ENCODE measurements around the gene LDLRAD3. TPM values are rescaled to one million over a fixed set of nuclear protein-coding genes. Genes with fewer than 3 reads are reported as not detected.

Gene LDLRAD3
- polyA plus RNA-seq, 3 donors = 7.3 to 14.1 (median 10.4) TPM

DNA sequence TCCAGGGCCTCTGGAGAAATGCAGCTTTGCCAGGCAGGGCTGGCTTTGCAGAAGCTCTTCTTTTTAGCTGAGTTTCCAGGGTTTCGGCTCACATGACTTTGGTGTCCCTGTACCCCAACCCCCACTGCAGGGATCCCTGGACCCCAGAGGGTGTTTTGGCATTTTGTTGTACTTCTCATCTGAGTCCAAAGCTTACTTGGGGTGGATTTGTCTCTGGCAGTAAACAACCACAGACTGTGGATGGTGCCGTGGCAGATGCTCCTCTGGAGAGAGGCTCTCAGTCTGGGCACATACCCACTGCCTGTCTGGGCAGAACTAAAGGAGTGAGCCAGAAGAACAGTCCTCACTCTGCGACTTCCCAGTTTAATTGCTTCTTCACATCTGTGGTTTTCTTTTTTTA lies 295.8 kb downstream of the LDLRAD3 start:
- no peak overlapping the region for H3K27ac Mint-ChIP-seq
- Histone ChIP-seq H3K4me3 (replicated peaks in 1 of 3; ENCODE audit: low read depth in 2 of 3, low read length in 3 of 3) (no peak overlapping the region), H4K20me1 (ENCODE audit: insufficient read depth, low read length) (no peaks in the 10 kb centered on the region), H3K27me3 (ENCODE audit: control insufficient read depth in 2 of 2, insufficient read depth in 2 of 2, low read length in 2 of 2) (no peaks in the 10 kb centered on the region), H3K79me2 (ENCODE audit: insufficient read depth, low read length) (no peaks in the 10 kb centered on the region), H3K36me3 (replicated peaks in 1 of 2; ENCODE audit: control insufficient read depth in 1 of 2, insufficient read depth in 2 of 2, low read length in 2 of 2) (no peaks in the 10 kb centered on the region), H3K9ac (ENCODE audit: insufficient read depth, low read length, poor library complexity, severe bottlenecking) (no peak overlapping the region), H3K4me2 (replicated peaks; ENCODE audit: extremely low read depth, low read length, poor library complexity, severe bottlenecking) (no peak overlapping the region), H3K4me1 (ENCODE audit: control insufficient read depth in 1 of 2, insufficient read depth in 2 of 2, low read length in 2 of 2) (no peaks in the 10 kb centered on the region), H3K27ac (ENCODE audit: low read depth in 1 of 2, low read length in 2 of 2) (no peak overlapping the region), H2AFZ (ENCODE audit: insufficient read depth, low read depth, low read length, poor library complexity, severe bottlenecking) (no peak overlapping the region), H3K9me3 (replicated peaks in 1 of 2; ENCODE audit: control insufficient read depth in 1 of 2, insufficient read depth in 1 of 2, low read length in 2 of 2) (no peaks in the 10 kb centered on the region)
- TF ChIP-seq, protein P1, sequence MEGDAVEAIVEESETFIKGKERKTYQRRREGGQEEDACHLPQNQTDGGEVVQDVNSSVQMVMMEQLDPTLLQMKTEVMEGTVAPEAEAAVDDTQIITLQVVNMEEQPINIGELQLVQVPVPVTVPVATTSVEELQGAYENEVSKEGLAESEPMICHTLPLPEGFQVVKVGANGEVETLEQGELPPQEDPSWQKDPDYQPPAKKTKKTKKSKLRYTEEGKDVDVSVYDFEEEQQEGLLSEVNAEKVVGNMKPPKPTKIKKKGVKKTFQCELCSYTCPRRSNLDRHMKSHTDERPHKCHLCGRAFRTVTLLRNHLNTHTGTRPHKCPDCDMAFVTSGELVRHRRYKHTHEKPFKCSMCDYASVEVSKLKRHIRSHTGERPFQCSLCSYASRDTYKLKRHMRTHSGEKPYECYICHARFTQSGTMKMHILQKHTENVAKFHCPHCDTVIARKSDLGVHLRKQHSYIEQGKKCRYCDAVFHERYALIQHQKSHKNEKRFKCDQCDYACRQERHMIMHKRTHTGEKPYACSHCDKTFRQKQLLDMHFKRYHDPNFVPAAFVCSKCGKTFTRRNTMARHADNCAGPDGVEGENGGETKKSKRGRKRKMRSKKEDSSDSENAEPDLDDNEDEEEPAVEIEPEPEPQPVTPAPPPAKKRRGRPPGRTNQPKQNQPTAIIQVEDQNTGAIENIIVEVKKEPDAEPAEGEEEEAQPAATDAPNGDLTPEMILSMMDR (IDR thresholded peaks at IDR 0.05) = no peak
- WGBS (ENCODE audit: insufficient coverage) = 100% methylated on average over 1 of the region's 3 CpGs
- H3K27me3 Mint-ChIP-seq (ENCODE audit: low read depth in 3 of 3) = peaks cover 2 to 7% (median 6%) of the 10 kb centered on the region in 3 donors
- peaks cover 0 to 6% (median 0%) of the 10 kb centered on the region in 7 donors for H3K9me3 Mint-ChIP-seq
- peaks cover 2% of the 10 kb centered on the region for H3K4me1 Mint-ChIP-seq
- no peak for DNase-seq
- intact Hi-C loops (cut with micrococcal nuclease) = loop anchor here in 1 of 2 donors (10.0 kb wide), 1 partner anchor 135 kb away; no protein-coding TSS in a partner anchor
- H3K4me3 Mint-ChIP-seq = no peak overlapping the region
- peaks cover 0 to 5% of the 10 kb centered on the region in 2 donors for H3K36me3 Mint-ChIP-seq

DNA sequence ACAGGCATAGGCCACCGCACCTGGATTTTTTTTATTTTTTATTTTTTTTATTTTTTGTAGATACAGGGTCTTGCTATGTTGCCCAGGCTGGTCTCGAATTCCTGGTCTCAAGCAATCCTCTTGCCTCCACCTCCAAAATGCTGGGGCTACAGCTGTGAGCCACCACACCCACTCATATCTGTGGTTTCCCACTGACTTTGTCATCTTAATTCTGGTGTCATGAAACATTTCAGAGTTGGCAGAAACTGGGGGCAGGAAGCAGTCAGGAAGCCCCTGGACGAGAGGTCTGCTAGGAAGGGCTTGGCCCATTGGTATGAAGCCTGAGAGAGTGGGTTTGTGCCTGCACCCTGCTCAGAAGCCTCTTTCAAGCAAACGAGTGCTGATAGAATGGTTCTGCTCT lies 296.3 kb downstream of the LDLRAD3 start:
- DNase-seq = no peak
- Histone ChIP-seq H3K79me2 (ENCODE audit: insufficient read depth, low read length) (no peaks in the 10 kb centered on the region), H3K4me2 (replicated peaks; ENCODE audit: extremely low read depth, low read length, poor library complexity, severe bottlenecking) (no peak overlapping the region), H3K4me3 (replicated peaks in 1 of 3; ENCODE audit: low read depth in 2 of 3, low read length in 3 of 3) (no peak overlapping the region), H3K9me3 (replicated peaks in 1 of 2; ENCODE audit: control insufficient read depth in 1 of 2, insufficient read depth in 1 of 2, low read length in 2 of 2) (no peaks in the 10 kb centered on the region), H3K4me1 (ENCODE audit: control insufficient read depth in 1 of 2, insufficient read depth in 2 of 2, low read length in 2 of 2) (no peaks in the 10 kb centered on the region), H4K20me1 (ENCODE audit: insufficient read depth, low read length) (no peaks in the 10 kb centered on the region), H3K9ac (ENCODE audit: insufficient read depth, low read length, poor library complexity, severe bottlenecking) (no peak overlapping the region), H3K36me3 (replicated peaks in 1 of 2; ENCODE audit: control insufficient read depth in 1 of 2, insufficient read depth in 2 of 2, low read length in 2 of 2) (no peaks in the 10 kb centered on the region), H3K27ac (ENCODE audit: low read depth in 1 of 2, low read length in 2 of 2) (no peak overlapping the region), H2AFZ (ENCODE audit: insufficient read depth, low read depth, low read length, poor library complexity, severe bottlenecking) (no peak overlapping the region), H3K27me3 (ENCODE audit: control insufficient read depth in 2 of 2, insufficient read depth in 2 of 2, low read length in 2 of 2) (no peaks in the 10 kb centered on the region)
- Mint-ChIP-seq H3K27ac (no peak overlapping the region), H3K4me1 (peaks cover 2% of the 10 kb centered on the region), H3K4me3 (no peak overlapping the region), H3K27me3 (ENCODE audit: low read depth in 3 of 3) (peaks cover 2 to 7% (median 6%) of the 10 kb centered on the region in 3 donors), H3K9me3 (peaks cover 0 to 6% (median 0%) of the 10 kb centered on the region in 7 donors), H3K36me3 (peaks cover 0 to 5% of the 10 kb centered on the region in 2 donors)
- TF ChIP-seq, protein P1 (IDR thresholded peaks at IDR 0.05) = no peak
- WGBS (ENCODE audit: insufficient coverage) = 18% methylated on average over 2 of the region's 4 CpGs
- intact Hi-C loops (cut with micrococcal nuclease) = loop anchor here in 1 of 2 donors (10.0 kb wide), 1 partner anchor 135 kb away; no protein-coding TSS in a partner anchor
